Stimulated activated CD4-positive, alpha-beta T cell treated with anti-CD3 and anti-CD28 coated beads, TNF-alpha, amount 100 ng/mL, for 4 hours (primary cell): Measurements from ENCODE around the gene BAIAP2.
"Not testable (repeated sequence)": the region's sequence is repeated elsewhere in the genome, so short reads cannot be mapped to it uniquely, and the experiment has no call there.

Source experiments
- DNase-seq, 3 experiments: peaks; one replicate each; pipeline ENCODE4 v3.0.0-alpha.2; 2020; ENCODE audit warnings: low read depth in 3 of 3

BAIAP2 gene

DNA sequence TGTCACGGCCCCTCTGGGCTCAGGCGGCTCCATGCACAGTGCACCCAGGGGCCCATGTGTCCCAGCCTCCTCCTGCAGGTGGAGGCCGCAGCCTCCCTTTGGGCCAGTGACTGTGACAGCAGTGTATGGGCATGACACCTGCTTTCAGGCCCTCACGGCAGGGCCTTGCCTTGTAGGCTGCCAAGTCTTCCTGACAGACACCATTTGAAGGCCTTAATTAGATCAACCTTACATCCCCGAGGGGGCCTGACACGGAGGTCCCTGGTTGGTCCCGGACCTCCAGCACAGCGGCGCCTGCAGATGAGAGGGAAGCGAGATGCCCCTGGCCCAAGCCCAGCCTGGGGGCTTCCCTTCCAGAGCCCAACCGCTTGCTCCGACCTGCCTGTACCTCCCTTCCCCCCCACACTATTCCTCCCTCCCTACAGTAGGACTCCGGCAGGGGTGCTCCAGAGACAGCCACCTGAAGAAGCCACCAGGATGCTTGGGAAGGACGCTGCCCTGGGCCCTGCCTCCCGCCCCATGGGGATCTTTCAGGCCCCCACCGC, 31.9 kb downstream of the BAIAP2 start:
- DNase-seq: no peak

DNA sequence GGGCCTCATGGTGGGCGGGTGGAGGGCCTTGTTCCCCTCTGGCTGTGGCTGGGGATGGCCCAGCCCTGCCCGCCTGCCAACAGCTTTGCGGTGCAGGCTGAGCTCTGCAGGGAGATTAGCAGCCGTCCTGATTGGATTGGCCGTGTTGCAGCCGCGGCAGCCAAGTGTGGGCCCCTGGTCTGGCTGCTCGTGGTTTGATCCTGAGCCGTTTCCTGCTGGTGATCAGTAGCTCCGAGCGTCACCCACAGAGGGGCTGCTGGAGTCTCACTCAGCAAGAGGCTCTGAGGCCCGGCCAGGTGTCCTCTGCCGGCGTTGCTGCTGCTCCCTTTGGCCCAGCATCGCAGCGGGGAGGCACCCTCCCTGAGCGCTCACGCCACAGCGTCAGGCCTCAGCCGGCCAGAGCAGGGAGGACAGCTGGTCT, 32.5 kb downstream of the BAIAP2 start:
- DNase-seq: no peak

DNA sequence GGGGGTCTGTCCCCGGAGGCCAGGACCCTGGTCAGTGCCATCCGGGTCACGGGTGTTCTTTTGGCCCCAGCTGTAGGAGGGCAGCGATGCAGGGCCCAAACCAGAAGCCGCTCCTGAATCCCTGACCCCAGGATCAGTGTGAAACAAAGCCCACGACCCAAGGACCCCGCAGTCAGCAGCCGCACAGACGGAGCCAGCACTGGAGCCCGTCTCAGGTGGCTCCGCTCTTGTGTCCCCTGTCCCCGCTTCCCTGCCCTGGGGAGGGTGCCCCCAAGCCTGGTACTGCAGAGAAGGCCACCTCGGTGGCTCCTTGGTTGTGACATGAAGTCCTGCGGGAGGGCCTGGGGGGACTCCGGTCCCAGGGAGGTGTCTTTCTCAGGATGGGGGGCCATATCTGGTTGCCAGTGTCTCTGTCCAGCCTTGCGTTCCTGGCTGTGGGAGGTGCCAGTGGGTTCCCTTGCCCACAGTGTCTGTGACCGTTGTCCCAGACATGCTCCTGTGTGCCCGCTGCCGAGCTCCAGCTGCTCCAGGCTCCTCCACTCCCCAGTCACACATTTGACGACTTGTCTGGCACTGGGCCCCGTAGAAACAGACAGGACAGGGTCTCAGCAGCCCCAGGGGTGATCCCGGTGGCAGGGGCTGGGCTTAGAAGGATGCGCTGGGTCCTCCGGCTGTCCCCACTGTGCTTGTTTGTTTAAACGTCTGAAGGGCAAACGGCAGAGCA, 33.6 kb downstream of the BAIAP2 start:
- no peak for DNase-seq

DNA sequence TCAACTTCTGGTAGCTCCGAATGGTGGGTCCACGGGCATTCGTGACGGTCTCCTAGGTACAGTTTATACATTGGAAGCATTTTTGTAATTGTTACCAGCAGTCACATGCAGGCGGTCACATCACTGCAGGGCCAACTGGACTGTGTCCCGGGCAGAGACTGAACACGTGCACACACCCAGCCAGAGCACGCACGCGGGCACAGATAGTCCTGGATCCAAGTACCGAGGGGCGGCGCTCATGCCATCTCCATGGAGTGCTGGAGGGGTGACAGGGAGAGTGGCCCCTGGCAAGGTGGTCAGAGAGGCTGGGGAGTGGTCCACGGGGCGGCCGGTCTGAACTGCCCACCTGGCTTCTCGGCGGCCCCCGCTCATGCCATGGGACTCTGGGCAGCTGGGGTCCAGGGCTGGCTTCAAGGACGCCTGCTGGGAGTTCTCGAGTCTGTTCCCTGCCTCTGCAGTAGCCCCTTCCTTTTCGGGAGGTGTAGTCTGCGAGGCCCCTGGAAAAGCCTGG, 34.2 kb downstream of the BAIAP2 start:
- no peak for DNase-seq

DNA sequence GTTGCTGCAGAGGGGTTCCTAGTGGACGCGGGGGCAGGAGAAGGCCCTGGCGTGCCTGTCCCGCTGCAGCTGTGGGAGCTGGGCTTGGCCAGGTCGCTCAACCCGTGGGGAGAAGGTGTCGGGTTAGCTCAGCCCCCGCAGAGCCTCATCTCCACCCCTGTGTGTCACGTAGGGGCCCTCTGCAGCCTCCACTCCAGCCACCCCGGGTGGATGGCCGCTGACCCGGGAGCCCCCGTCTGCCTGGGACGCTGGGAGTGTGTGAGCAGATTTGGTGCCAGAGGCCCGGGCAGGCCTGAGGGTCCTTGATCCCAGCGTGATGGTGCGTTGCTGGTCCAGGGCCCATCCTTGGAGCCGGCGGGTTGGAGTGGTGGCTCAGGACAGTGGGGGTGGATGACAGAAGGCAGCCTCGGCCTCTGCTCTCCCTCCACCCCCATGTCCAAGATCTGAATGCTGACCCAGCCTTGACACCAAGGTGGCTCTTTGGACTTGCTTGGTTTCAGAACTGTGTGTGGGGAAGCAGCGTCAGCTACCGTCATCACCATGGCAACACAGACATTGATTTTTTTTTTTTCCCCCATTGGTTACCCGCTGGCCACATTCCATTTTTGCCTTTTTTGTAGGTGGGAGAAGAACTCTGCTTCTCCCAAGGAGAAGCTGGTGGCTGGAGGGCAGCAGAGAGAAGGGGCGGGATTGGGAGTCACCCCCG, 35.7 kb downstream of the BAIAP2 start:
- DNase-seq: no peak

DNA sequence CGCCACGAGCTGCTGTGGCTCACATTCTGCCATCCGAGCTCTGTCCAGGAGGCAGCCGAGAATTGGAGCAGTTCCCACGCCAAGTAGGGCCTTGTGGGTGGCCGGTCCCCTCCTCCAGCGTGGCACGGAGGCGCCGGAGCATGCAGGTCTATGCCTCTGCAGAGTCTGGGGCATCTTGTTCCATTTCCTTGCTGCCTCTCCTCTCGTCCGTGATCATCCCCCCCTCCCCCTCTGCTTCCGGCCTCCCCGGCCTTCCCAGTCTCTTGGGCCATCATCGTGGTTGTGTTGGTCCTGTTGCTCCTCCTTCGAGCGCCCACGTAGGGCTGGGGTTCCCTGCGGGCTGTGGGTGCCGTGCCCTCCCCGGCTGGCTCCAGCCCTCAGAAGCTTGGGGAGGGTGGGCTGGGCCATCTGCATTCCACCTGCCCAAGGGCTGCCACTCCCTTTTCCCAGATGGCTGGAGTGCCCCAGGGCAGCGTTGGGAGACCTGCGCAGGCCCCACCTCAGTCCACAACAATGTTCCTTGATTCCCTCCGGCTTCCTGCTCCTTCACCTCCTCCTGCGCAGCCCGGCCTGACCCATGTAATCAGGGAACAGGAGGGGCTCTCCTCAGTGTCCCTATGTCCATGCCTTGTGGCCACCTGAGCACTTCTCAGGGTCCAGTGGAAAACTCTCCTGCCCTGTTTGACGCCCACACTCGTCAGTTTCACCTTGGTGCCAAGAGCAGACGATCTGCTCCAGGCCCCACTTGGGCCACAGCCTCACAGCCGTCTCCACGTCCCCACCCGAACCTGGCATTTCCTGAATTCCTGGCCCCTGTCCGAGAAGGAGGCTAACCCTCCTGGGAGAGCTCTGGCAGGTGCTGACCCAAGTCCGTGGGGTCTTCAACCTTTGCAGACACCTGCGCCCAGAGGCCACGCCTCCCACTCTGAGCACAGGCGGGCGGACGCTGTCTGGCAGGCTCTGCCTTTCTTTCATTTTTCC, 37.1 kb downstream of the BAIAP2 start:
- DNase-seq: no peak

DNA sequence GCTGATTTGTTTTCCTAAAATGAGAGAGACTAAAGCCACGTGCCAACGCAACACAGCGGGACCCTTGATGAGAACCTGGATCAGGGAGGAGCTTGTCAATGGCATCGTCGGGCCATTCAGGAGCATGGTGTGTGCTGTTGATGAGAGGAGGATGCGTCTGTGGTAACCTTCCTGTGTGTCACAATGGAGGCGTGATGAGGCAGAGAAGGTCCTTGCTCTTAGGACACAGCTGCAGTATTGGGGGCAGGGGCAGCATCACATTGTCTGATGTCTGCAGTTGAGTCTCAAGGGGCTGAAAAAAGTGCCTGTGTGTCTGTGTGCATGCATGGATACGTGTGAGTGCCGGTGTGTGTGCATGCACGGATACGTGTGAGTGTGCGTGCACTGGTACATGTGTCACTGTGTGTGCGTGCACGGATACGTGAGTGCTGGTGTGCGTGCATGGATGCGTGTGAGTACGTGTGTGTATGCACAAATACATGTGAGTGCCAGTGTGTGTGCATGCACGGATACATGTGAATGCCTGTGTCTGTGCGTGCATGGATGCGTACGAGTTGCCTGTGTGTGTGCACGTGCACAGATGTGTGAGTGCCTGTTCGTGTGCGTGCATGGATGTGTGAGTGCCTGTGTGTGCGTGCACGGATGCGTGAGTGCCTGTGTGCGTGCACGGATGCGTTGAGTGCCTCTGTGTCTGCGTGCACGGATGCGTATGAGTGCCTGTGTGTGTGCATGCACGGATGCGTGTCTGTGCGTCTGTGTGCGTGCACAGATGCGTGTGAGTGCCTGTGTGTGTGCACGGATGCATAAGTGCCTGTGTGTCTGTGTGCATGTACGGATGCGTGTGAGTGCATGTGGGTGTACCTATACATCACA, 39.3 kb downstream of the BAIAP2 start:
- no peak for DNase-seq

DNA sequence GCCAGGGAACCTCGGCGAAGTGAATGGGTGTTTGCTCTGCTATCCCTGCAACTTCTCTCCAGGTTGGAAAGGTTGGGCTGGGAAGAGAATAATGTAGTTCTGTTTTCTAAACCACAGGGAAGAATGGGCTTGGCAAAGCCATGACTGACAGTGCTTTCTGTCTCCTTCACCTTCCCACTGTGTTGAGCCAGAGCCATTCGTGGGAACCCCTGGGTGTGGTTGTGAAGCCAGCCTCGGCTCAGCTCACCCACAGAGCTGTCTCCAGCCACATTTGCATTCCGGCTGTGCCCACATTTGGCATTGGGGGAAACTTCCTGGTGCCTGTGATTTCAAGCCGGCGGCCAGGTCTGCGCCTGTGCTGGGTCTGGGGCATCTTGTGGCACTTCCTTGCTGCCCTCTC, 39.9 kb downstream of the BAIAP2 start:
- no peak for DNase-seq

DNA sequence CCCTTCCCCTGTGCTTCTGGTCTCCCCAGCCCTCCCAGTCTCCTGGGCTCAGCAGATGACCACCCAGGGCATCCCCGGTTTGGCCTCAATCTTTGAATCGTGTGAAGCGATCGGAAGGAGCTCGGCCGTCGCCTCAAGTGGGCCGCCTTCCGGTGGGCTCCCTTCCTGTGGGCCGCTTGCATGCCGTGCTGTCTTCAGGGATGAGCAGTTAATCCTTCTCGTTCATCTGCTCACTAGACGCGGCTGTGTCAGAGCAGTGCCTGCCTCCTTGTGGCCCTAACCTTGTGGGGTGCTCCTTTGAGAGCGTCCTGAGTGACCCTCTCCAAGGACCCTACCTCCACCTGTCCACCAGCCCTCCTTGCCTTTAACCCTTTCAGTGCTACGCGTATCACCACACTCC, 40.4 kb downstream of the BAIAP2 start:
- no peak for DNase-seq

DNA sequence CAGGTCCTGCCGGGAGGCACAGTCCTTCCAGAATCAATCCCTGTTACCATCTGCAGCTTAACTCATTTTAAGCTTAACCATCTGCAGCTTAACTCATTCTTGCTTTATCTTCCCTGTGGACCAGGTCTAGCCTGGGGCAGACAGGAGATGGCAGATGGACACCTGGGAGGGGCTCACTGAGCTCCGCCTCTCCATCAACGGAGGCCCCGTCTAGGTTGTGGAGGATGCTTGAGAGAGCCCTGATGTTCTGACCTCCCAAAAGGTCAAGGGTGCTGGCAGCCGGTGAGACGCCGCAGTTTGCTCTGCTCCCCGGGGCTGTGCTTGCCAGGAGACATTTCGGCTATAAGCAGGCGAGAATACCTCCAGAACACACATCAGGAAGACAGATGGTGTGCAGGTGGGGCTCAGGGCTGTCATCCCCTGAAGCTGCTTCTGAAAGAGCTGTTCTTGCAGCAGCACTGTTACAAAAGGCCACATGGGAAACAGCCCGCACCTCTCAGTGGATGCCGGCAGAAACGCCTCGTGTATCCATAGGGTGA, 41.3 kb downstream of the BAIAP2 start:
- no peak for DNase-seq

DNA sequence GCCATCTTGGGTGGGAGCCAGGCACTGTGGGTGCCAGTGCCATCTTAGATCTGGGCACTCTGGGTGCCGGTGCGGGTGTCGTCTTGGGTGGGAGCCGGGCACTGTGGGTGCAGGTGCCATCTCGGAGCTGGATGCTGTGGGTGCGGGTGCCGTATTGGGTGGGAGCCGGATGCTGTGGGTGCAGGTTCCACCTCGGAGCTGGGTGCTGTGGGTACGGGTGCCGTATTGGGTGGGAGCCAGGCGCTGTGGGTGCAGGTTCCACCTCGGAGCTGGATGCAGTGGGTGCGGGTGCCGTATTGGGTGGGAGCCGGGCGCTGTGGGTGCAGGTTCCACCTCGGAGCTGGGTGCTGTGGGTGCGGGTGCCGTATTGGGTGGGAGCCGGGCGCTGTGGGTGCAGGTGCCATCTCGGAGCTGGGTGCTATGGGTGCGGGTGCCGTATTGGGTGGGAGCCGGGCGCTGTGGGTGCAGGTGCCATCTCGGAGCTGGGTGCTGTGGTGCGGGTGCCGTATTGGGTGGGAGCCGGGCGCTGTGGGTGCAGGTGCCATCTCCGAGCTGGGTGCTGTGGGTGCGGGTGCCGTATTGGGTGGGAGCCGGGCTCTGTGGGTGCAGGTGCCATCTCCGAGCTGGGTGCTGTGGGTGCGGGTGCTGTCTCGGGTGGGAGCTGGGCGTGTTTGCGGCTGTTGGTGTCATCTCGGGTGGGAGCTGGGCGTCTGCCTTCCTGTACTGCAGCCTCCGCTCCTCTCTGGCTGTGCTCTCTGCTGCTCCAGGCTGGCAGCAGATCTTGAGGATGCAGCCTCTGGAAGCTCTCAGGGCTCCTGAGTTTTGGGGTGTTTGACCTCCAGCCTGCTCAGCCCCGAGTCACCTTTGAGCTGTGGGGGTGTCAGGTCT, 43.3 kb downstream of the BAIAP2 start:
- DNase-seq: not testable (repeated sequence)

DNA sequence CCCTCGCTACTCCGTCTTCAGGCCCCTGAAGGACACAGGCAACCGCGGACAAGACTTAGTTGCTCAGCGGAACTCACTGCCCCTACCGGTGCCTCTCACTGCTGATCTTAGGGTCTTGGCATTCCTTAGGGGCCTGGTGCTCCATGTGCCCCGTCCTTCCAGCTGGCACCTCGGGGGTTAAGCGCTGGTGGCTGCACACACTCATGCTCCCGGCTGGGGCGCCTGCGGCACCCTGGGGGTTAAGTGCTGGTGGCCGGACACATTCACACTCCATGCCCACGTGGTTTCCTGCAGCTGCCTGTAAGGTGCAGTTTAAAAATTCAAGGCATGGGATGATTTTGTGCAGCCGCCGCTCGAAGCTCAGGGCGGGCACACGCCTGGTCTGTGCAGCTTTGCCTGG, 45.1 kb downstream of the BAIAP2 start:
- DNase-seq: no peak

DNA sequence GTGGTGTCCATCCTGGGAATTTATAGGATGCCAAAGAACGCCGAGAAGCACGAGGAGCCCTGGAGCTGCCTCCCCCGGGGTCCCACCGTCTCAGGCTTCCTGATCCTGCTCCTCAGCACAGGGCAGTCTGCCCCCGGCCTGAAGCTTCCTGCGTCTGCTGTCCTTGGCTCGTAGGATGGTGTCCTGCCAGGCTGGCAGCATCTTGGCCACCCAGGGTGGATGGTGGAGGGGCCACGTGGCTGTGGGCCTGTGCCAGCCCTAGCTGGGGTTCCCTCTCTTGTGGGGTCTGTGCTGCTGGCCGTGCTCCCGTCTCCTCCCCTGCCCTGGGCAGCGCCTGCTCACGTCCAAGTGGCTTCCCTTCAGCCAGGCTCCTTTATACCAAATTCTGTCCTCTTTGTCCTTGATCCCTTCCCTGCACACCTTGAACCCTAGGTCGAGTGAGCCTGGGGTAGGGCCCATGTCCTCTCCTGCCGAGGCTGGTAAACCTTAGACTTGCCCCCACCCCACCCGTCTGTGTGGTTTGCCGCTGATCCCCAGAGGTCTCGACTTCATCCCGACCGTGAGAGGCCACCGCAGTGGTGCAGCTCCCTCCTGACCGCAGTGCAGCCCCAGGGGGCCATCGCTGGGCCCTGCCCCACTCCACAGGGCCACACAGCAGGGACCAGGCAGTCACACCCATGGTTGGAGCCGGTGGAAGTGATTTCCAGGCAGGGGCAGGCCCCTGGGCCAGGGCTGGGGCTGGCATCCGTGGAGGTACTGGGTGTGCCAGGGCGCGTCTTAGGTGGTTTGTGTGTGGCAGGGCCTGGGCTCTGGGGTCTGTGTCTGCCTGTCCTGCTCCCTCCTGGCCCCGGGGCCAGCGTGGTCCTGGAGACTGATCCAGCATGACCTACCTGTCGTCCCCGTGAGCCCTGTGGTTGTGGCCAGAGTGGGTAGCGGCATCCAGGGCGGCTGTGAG, 46.5 kb downstream of the BAIAP2 start:
- DNase-seq: no peak

DNA sequence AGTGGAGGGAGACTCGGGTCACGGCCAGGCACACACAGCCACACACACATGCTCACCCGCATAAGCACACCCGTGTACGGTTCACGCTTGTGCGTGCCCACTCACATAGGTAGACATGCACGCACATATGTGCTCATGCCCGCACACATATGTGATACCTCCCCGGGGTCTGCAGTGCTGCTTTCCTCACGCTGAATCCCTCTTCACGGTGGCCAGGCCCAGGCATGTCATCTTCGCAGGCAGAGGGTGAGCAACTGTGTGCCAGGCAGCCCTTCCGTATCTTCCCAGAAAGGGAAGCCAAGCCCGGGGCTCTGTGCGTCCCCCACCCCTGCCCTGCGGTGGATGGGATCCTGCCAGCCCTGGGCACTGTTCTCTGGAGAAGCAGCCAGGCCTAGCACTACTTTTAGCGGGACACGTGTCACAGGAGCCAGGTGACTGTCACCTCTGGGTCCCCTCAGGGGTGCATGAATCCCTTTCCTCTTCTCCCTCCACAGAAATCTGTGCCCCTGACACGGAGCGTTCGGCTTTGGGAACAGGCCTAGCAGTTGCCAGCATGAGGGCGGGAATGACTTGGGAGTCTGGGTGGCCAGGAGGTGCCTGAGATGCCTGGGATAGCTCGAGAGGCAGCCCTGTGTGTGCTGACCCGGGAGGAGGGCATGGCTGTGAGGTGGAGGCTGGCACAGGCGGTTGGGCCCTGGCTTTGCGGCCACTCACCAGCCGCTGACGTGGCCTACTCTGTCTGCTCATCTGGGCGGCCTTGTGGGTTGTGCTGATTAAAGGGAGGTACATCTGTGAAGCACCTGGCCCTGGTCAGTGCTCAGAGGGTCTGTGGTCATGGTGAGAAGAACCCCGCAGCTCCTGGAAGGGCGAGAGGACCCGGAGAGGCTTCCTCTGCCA, 47.5 kb downstream of the BAIAP2 start:
- no peak for DNase-seq

DNA sequence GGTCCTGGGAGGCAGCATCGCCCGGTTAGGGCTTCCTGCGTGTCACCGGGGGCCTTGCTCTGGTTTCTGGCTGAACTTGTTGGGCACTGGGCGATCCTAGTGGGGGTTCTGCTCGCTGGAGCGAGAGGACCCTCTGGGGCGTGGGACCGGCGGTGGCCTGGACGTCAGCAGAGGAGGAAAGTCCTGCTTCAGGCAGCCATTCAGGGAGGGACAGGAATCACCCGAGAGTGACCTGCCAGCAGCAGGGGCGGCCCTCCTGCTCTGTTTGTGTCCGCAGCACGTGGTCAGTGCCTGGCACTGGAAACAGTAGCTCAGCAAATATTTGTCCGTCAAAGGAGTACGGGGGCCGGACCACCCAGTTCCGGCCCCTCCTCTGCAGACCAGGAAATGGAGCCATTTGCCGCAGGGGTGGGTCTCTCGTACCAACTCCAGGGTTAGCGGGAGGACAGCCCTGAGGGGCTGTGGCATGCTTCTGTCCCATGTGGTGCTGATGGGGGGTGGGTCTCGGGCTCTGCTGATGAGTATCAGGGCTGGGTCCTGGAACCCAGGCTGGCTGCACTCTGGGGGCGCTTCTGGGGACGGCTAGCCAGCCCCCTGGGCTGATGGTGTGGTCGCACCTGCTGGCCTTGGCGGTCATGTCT, 48.3 kb downstream of the BAIAP2 start:
- DNase-seq: no peak

DNA sequence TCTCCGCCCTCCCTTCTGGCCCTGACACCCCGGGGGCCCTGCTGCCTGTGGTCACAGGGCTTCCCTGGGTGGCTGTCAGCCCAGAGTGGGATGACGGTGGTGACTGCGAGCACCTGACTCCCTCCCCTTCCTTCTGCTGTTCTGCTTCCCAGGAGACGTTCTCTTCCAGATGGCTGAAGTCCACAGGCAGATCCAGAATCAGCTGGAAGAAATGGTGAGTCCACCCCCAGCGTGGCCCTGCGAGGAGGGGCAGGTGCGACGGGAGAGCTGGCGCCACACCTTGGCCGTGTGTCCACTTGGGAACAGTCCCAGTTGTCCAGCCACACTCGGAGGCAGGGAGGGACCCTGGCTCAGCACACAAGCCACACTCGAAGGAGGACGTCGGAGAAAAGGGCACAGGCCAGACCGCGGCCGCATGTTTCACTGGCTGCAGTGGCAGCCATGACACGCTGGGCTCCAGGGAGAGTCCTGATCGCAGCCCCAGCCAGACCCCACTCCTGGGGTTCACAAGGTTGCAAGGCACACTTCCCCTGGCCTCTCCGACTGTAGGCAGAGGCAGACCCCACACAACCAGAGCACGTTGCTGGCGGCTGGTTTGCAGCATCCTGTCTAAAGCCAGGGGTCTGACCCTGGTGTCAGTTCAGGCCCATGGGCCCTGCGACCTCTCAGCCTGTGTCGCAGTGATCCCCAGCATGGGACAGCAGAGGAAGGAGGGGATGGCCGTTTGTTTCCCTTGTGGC, 49.9 kb downstream of the BAIAP2 start:
- DNase-seq: no peak
